A673 (cell line): Measurements from ENCODE around the gene GRAMD2A. TPM values are rescaled to one million over a fixed set of nuclear protein-coding genes. Genes with fewer than 3 reads are reported as not detected.

ENCODE experiments used
- BruUV-seq: library from RNA; stranded (reverse); fragments of 400-500 nt; replicated peaks from 2 replicates; lab custom pipeline; 2021; lab: Mats Ljungman, UMichigan
- CTCF ChIA-PET: fragments of 300-600 bp; sonication (Branson Sonifier 250); formaldehyde crosslinking; loops from one replicate; lab custom pipeline; 2022; ENCODE audit warnings: antibody characterized with exemption; lab: Charles Lee
- POLR2A ChIA-PET: fragments of 300-600 bp; sonication (Branson Sonifier 250); formaldehyde crosslinking; loops from one replicate; lab custom pipeline; 2022; ENCODE audit warnings: antibody characterized with exemption; ENCODE audit not compliant: low non-redundant PET; lab: Charles Lee
- DNase-seq: peaks from one replicate; pipeline ENCODE4 v3.0.0-alpha.2; 2015; ENCODE audit warnings: low spot score
- H3K27ac ChIP-seq: fragments of 200-600 bp; sonication (generic); 2 replicates; pipeline ENCODE4 v1.5.1; 2016; ENCODE audit warnings: mixed run types, low read depth, mild to moderate bottlenecking, mixed read lengths, antibody characterized with exemption, low read length; ENCODE audit not compliant: poor library complexity, severe bottlenecking
- H3K27me3 ChIP-seq: fragments of 200-600 bp; sonication (generic); replicated peaks from 2 replicates; pipeline ENCODE4 v1.6.1; 2017; ENCODE audit warnings: mixed run types, low read depth, mild to moderate bottlenecking, mixed read lengths, antibody characterized with exemption, low read length; ENCODE audit not compliant: insufficient read depth, poor library complexity
- H3K36me3 ChIP-seq: fragments of 200-600 bp; sonication (generic); 2 replicates; pipeline ENCODE4 v1.6.1; 2016; ENCODE audit warnings: mixed run types, mild to moderate bottlenecking, mixed read lengths, antibody characterized with exemption, low read length; ENCODE audit not compliant: insufficient read depth, poor library complexity, severe bottlenecking
- H3K4me1 ChIP-seq: fragments of 200-600 bp; sonication (generic); 2 replicates; pipeline ENCODE4 v1.6.1; 2017; ENCODE audit warnings: mixed run types, mild to moderate bottlenecking, mixed read lengths, antibody characterized with exemption, low read length; ENCODE audit not compliant: insufficient read depth, poor library complexity, severe bottlenecking
- H3K4me3 ChIP-seq: fragments of 200-600 bp; sonication (generic); 2 replicates; pipeline ENCODE4 v1.5.1; 2016; ENCODE audit warnings: low read depth, mixed run types, mild to moderate bottlenecking, mixed read lengths, low read length; ENCODE audit not compliant: poor library complexity, severe bottlenecking
- H3K9me3 ChIP-seq: fragments of 200-600 bp; sonication (generic); 2 replicates; pipeline ENCODE4 v1.6.1; 2016; ENCODE audit warnings: mixed run types, low read depth, mild to moderate bottlenecking, mixed read lengths, antibody characterized with exemption, low read length; ENCODE audit not compliant: poor library complexity, severe bottlenecking
- EZH2 ChIP-seq: fragments of 200-600 bp; sonication (generic); IDR thresholded peaks from 2 replicates; pipeline ENCODE4 v1.6.1; 2017; ENCODE audit warnings: borderline replicate concordance, low read depth, mild to moderate bottlenecking, mixed read lengths, antibody characterized with exemption, low read length; ENCODE audit not compliant: poor library complexity, severe bottlenecking
- intact Hi-C: fragments of 100-400 bp; cut with micrococcal nuclease; formaldehyde crosslinking; loops from one replicate; pipeline ENCODE4 v1.10.0; 2022; ENCODE audit not compliant: unreplicated experiment
- total RNA-seq: library from RNA; stranded (reverse); gene quantifications from 2 replicates; pipeline ENCODE4 v1.2.3, GENCODE V29; 2021
- TF ChIP-seq, protein P1 (sequence below): fragments of 300-800, 200-600 bp; sonication (generic); conservative IDR thresholded peaks from 2 replicates; pipeline ENCODE4 v1.5.1; 2017; ENCODE audit warnings: low read depth, mild to moderate bottlenecking, antibody characterized with exemption, low read length, moderate library complexity, mixed read lengths

Gene GRAMD2A
- total RNA-seq, 1 experiment from 2014 or later: 0.43 TPM

DNA sequence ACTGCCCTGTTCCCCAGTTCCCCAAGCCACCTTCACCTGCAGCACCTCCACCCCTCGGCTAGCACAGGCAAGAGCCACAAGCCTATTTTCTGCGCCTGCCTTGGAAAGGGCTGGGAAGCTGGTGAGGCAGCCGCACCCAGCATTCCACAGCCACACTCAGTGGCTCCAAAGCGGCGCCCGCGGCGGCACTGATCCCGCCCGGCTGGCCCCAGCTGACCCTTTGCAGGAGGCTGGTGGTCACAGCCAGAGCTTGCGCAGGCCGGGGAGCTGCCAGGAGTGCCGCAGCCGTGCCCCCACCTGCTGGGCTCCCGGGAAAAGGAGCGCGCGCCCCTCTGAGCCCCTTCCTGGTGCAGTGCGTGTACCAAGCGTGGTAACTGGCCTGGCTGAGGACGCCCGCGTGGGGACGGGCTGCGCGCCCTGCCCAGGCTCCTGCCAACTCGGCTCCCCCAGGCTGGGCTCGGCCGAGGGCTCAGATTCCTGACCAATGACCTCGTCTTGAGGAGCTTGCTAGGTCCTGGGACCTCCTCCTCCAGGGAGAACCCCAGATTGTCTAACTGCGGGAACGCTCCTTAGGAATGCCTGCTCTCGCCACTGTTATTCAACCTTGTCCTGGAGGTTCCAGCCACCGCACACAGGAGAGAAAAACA lies 13.3 kb downstream of the GRAMD2A start:
- no peaks in the 10 kb centered on the region for H3K4me1 ChIP-seq
- ChIA-PET CTCF (no interaction called here), POLR2A (no interaction called here)
- peak overlapping the region; percentile 18 for H3K4me3 ChIP-seq
- no peak for DNase-seq
- BruUV-seq: no TSS peak
- H3K36me3 ChIP-seq: no peaks in the 10 kb centered on the region
- peaks cover 25% of the 10 kb centered on the region for H3K27me3 ChIP-seq
- H3K9me3 ChIP-seq: no peaks in the 10 kb centered on the region
- TF ChIP-seq, protein P1, sequence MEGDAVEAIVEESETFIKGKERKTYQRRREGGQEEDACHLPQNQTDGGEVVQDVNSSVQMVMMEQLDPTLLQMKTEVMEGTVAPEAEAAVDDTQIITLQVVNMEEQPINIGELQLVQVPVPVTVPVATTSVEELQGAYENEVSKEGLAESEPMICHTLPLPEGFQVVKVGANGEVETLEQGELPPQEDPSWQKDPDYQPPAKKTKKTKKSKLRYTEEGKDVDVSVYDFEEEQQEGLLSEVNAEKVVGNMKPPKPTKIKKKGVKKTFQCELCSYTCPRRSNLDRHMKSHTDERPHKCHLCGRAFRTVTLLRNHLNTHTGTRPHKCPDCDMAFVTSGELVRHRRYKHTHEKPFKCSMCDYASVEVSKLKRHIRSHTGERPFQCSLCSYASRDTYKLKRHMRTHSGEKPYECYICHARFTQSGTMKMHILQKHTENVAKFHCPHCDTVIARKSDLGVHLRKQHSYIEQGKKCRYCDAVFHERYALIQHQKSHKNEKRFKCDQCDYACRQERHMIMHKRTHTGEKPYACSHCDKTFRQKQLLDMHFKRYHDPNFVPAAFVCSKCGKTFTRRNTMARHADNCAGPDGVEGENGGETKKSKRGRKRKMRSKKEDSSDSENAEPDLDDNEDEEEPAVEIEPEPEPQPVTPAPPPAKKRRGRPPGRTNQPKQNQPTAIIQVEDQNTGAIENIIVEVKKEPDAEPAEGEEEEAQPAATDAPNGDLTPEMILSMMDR: no peak
- TF ChIP-seq EZH2: no peak
- intact Hi-C loops: no loop called here
- no peak overlapping the region for H3K27ac ChIP-seq

DNA sequence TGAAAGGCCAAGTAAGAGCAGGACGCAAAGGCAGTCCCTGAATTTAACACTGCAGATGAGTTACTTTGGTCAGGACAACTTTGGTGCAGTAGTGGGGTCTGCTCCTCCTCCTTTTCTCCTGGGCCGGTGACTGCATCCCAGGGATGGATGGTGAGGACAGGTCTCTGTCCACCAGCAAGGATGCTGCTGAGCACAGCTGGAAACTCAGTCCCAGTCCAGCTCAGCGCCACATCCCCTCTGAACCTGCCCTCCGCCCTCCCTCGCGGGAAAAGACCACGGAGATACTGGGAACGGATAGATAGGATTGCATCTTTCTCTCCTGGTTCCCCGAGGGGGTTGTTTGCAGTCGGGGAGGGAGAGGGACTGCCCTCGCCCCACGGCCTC lies 13.8 kb downstream of the GRAMD2A start:
- H3K36me3 ChIP-seq: no peaks in the 10 kb centered on the region
- POLR2A ChIA-PET: no interaction called here
- no peaks in the 10 kb centered on the region for H3K9me3 ChIP-seq
- BruUV-seq: no TSS peak
- peaks cover 25% of the 10 kb centered on the region for H3K27me3 ChIP-seq
- H3K4me1 ChIP-seq: no peaks in the 10 kb centered on the region
- H3K4me3 ChIP-seq: no peak overlapping the region
- H3K27ac ChIP-seq: no peak overlapping the region
- DNase-seq: no peak
- intact Hi-C loops: no loop called here
- no peak for TF ChIP-seq EZH2
- TF ChIP-seq, protein P1: no peak
- CTCF ChIA-PET: no interaction called here

DNA sequence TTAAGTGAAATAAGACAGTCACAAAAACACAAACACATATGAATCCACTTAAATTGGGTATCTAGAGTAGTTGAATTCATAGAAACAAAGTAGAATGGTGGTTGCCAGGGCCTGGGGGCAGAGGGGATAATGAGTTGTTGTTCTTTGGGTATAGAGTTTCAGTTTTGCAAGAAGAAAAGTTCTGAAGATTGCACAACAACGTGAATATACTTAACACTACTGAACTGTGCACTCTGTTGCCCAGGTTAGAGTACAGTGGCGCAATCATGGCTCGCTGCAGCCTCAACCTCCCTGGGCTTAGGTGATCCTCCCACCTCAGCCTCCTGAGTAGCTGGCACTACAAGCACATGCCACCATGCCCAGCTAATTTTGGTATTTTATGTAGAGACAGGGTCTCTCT lies 14.9 kb downstream of the GRAMD2A start:
- ChIA-PET POLR2A (no interaction called here), CTCF (no interaction called here)
- Histone ChIP-seq H3K36me3 (no peaks in the 10 kb centered on the region), H3K4me1 (no peaks in the 10 kb centered on the region), H3K27me3 (peaks cover 25% of the 10 kb centered on the region), H3K4me3 (no peak overlapping the region), H3K9me3 (no peaks in the 10 kb centered on the region), H3K27ac (no peak overlapping the region)
- intact Hi-C loops: no loop called here
- TF ChIP-seq, protein P1: no peak
- no peak for TF ChIP-seq EZH2
- BruUV-seq: no TSS peak
- no peak for DNase-seq
